GM23338 (cell line): ENCODE measurements around the gene PRDM1. TPM values are rescaled to one million over a fixed set of nuclear protein-coding genes. Genes with fewer than 3 reads are reported as not detected.

Experiments
- ATAC-seq: fragments of 200-7000 bp; cut with Tn5 transposase; 3 replicates; pipeline ENCODE4 v1.9.1; 2020
- DNase-seq: peaks from one replicate; pipeline ENCODE4 v3.0.0-alpha.2; 2015; ENCODE audit warnings: low spot score
- H2AFZ ChIP-seq: fragments of 200-600 bp; sonication (generic); 2 replicates; pipeline ENCODE4 v1.8.0; 2016; ENCODE audit warnings: antibody characterized with exemption, mild to moderate bottlenecking, moderate library complexity
- H3F3A ChIP-seq: fragments of 200-600 bp; sonication (generic); replicated peaks from 2 replicates; pipeline ENCODE4 v1.8.0; 2017; ENCODE audit warnings: antibody characterized with exemption, mixed run types, low read depth
- H3K27ac ChIP-seq: fragments of 200-600 bp; sonication (generic); 2 replicates; pipeline ENCODE4 v1.6.1; 2016; ENCODE audit warnings: low read depth
- H3K27me3 ChIP-seq: fragments of 200-600 bp; sonication (generic); 2 replicates; pipeline ENCODE4 v1.8.0; 2016; ENCODE audit warnings: mild to moderate bottlenecking, mixed run types, moderate library complexity; ENCODE audit not compliant: insufficient read depth
- H3K36me3 ChIP-seq: fragments of 200-600 bp; sonication (generic); 2 replicates; pipeline ENCODE4 v1.8.0; 2016; ENCODE audit warnings: mild to moderate bottlenecking; ENCODE audit not compliant: insufficient read depth
- H3K4me1 ChIP-seq: fragments of 200-600 bp; sonication (generic); 2 replicates; pipeline ENCODE4 v1.8.0; 2016; ENCODE audit warnings: mild to moderate bottlenecking, moderate library complexity; ENCODE audit not compliant: insufficient read depth
- H3K4me2 ChIP-seq: fragments of 200-600 bp; sonication (generic); 2 replicates; pipeline ENCODE4 v1.7.1; 2017; ENCODE audit warnings: mixed run types
- H3K4me3 ChIP-seq: fragments of 200-600 bp; sonication (generic); 2 replicates; pipeline ENCODE4 v1.6.1; 2016; ENCODE audit warnings: mixed run types
- H3K79me2 ChIP-seq: fragments of 200-600 bp; sonication (generic); replicated peaks from 2 replicates; pipeline ENCODE4 v1.8.0; 2017; ENCODE audit warnings: mild to moderate bottlenecking; ENCODE audit not compliant: insufficient read depth
- H3K9me2 ChIP-seq: fragments of 200-600 bp; sonication (generic); 2 replicates; pipeline ENCODE4 v1.8.0; 2017; ENCODE audit not compliant: insufficient read depth
- H4K20me1 ChIP-seq: fragments of 200-600 bp; sonication (generic); replicated peaks from 2 replicates; pipeline ENCODE4 v1.8.0; 2017; ENCODE audit warnings: mild to moderate bottlenecking; ENCODE audit not compliant: insufficient read depth
- H3K27ac Mint-ChIP-seq: 2 replicates; pipeline ENCODE4 v1.8.0; 2020; ENCODE audit warnings: inconsistent platforms, mild to moderate bottlenecking, moderate library complexity, mixed read lengths
- H3K27me3 Mint-ChIP-seq: 3 replicates; pipeline ENCODE4 v1.8.0; 2022; ENCODE audit warnings: low read depth, mild to moderate bottlenecking, moderate library complexity, mixed read lengths, inconsistent platforms; ENCODE audit not compliant: insufficient read depth, poor library complexity
- H3K36me3 Mint-ChIP-seq: 3 replicates; pipeline ENCODE4 v1.8.0; 2021; ENCODE audit warnings: low read depth, mild to moderate bottlenecking, inconsistent platforms, moderate library complexity, mixed read lengths
- H3K4me1 Mint-ChIP-seq: 3 replicates; pipeline ENCODE4 v1.8.0; 2020; ENCODE audit warnings: mild to moderate bottlenecking, inconsistent platforms, mixed read lengths
- H3K4me3 Mint-ChIP-seq: 3 replicates; pipeline ENCODE4 v1.8.0; 2021; ENCODE audit warnings: moderate library complexity, mild to moderate bottlenecking, inconsistent platforms, mixed read lengths
- H3K9me3 Mint-ChIP-seq: 3 replicates; pipeline ENCODE4 v1.8.0; 2020; ENCODE audit warnings: moderate library complexity, mild to moderate bottlenecking, inconsistent platforms, mixed read lengths
- CREB1 ChIP-seq: fragments of 250-450 bp; sonication (Bioruptor Pico); IDR thresholded peaks from 2 replicates; pipeline ENCODE4 v1.5.0; 2020; ENCODE audit warnings: low read depth, mild to moderate bottlenecking, moderate library complexity
- EZH2 ChIP-seq: fragments of 200-600 bp; sonication (generic); IDR thresholded peaks from one replicate; pipeline ENCODE4 v1.8.0; 2017; ENCODE audit warnings: antibody characterized with exemption, mild to moderate bottlenecking, low read depth; ENCODE audit not compliant: unreplicated experiment
- EZH2phosphoT487 ChIP-seq: fragments of 200-600 bp; sonication (generic); IDR thresholded peaks from one replicate; pipeline ENCODE4 v1.8.1; 2018; ENCODE audit warnings: antibody characterized with exemption; ENCODE audit not compliant: unreplicated experiment
- JUNB ChIP-seq: IDR thresholded peaks from one replicate; pipeline ENCODE4 v1.6.1; 2016; ENCODE audit warnings: antibody characterized with exemption; ENCODE audit not compliant: unreplicated experiment
- NANOG ChIP-seq: IDR thresholded peaks from 2 replicates; pipeline ENCODE4 v1.6.1; 2016; ENCODE audit warnings: antibody characterized with exemption, borderline replicate concordance
- POLR2AphosphoS5 ChIP-seq: IDR thresholded peaks from 2 replicates; pipeline ENCODE4 v1.6.1; 2016; ENCODE audit warnings: antibody characterized with exemption, low read depth
- STAT1 ChIP-seq: IDR thresholded peaks from one replicate; pipeline ENCODE4 v1.6.1; 2016; ENCODE audit warnings: antibody characterized with exemption; ENCODE audit not compliant: unreplicated experiment
- ZNF114 ChIP-seq: fragments of 250-450 bp; sonication (Bioruptor Pico); IDR thresholded peaks from 2 replicates; pipeline ENCODE4 v1.5.0; 2020; ENCODE audit warnings: mild to moderate bottlenecking, moderate library complexity
- ZNF331 ChIP-seq: fragments of 250-450 bp; sonication (Bioruptor Pico); IDR thresholded peaks from 2 replicates; pipeline ENCODE4 v1.5.0; 2020; ENCODE audit warnings: low read depth, mild to moderate bottlenecking, moderate library complexity
- polyA plus RNA-seq: library from polyadenylated mRNA; unstranded; fragments of >200 nt; fragmentation: Nextera tagmentation; extraction: Ambion mirVana; gene quantifications from 2 replicates; pipeline ENCODE4 v1.2.1, GENCODE V29; 2016
- total RNA-seq: library from RNA; depleted of rRNA; stranded (reverse); fragments of >200 nt; shearing (Covaris generic); gene quantifications from 2 replicates; pipeline ENCODE4 v1.2.3, GENCODE V29; 2014
- TF ChIP-seq, protein P1 (sequence below): fragments of 250-450 bp; sonication (Bioruptor Pico); IDR thresholded peaks from 2 replicates; pipeline ENCODE4 v1.5.0; 2020; ENCODE audit warnings: mild to moderate bottlenecking, moderate library complexity
- TF ChIP-seq, protein P2 (sequence below), 2 experiments: fragments of 200-600 bp in 1 of 2; sonication (generic) in 1 of 2; conservative IDR thresholded peaks; 2 replicates each; pipeline versions ENCODE4 v1.5.1 to v1.6.1; 2016 to 2017; ENCODE audit warnings: antibody characterized with exemption in 2 of 2, low read depth in 2 of 2, mild to moderate bottlenecking in 2 of 2, moderate library complexity in 1 of 2

PRDM1 gene
- total and polyA plus RNA-seq, 2 experiments from 2014 or later: 0.65 to 0.73 TPM

DNA sequence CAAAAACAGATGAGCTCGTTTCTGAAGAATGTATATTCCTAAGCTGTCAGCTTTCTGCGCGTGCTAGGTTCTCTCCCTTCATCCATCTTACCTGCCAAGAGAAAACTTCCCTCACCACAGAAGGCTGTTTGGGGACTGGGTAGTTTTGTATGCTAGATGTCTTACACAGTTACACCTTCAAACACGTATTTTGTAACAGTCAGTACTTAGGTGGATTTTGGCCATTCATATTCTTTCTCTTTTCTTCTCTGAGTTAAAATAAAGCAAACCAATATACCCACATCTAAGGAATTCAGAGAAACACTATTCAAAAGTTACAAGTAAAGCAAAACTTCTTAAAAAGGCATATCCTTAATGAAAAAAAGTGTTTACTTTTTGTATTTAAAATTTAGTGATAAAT is 35.6 kb upstream of the PRDM1 start (continued):
- TF ChIP-seq, protein P1, sequence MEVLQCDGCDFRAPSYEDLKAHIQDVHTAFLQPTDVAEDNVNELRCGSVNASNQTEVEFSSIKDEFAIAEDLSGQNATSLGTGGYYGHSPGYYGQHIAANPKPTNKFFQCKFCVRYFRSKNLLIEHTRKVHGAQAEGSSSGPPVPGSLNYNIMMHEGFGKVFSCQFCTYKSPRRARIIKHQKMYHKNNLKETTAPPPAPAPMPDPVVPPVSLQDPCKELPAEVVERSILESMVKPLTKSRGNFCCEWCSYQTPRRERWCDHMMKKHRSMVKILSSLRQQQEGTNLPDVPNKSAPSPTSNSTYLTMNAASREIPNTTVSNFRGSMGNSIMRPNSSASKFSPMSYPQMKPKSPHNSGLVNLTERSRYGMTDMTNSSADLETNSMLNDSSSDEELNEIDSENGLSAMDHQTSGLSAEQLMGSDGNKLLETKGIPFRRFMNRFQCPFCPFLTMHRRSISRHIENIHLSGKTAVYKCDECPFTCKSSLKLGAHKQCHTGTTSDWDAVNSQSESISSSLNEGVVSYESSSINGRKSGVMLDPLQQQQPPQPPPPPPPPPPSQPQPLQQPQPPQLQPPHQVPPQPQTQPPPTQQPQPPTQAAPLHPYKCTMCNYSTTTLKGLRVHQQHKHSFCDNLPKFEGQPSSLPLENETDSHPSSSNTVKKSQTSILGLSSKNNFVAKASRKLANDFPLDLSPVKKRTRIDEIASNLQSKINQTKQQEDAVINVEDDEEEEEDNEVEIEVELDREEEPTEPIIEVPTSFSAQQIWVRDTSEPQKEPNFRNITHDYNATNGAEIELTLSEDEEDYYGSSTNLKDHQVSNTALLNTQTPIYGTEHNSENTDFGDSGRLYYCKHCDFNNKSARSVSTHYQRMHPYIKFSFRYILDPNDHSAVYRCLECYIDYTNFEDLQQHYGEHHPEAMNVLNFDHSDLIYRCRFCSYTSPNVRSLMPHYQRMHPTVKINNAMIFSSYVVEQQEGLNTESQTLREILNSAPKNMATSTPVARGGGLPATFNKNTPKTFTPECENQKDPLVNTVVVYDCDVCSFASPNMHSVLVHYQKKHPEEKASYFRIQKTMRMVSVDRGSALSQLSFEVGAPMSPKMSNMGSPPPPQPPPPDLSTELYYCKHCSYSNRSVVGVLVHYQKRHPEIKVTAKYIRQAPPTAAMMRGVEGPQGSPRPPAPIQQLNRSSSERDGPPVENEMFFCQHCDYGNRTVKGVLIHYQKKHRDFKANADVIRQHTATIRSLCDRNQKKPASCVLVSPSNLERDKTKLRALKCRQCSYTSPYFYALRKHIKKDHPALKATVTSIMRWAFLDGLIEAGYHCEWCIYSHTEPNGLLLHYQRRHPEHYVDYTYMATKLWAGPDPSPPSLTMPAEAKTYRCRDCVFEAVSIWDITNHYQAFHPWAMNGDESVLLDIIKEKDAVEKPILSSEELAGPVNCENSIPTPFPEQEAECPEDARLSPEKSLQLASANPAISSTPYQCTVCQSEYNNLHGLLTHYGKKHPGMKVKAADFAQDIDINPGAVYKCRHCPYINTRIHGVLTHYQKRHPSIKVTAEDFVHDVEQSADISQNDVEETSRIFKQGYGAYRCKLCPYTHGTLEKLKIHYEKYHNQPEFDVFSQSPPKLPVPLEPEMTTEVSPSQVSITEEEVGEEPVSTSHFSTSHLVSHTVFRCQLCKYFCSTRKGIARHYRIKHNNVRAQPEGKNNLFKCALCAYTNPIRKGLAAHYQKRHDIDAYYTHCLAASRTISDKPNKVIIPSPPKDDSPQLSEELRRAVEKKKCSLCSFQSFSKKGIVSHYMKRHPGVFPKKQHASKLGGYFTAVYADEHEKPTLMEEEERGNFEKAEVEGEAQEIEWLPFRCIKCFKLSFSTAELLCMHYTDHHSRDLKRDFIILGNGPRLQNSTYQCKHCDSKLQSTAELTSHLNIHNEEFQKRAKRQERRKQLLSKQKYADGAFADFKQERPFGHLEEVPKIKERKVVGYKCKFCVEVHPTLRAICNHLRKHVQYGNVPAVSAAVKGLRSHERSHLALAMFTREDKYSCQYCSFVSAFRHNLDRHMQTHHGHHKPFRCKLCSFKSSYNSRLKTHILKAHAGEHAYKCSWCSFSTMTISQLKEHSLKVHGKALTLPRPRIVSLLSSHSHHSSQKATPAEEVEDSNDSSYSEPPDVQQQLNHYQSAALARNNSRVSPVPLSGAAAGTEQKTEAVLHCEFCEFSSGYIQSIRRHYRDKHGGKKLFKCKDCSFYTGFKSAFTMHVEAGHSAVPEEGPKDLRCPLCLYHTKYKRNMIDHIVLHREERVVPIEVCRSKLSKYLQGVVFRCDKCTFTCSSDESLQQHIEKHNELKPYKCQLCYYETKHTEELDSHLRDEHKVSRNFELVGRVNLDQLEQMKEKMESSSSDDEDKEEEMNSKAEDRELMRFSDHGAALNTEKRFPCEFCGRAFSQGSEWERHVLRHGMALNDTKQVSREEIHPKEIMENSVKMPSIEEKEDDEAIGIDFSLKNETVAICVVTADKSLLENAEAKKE: no peak
- TF ChIP-seq POLR2AphosphoS5: no peak
- TF ChIP-seq CREB1 (CRISPR knock-in tag): no peak
- no peak for TF ChIP-seq STAT1
- no peak for TF ChIP-seq ZNF114 (CRISPR knock-in tag)
- TF ChIP-seq, protein P2, sequence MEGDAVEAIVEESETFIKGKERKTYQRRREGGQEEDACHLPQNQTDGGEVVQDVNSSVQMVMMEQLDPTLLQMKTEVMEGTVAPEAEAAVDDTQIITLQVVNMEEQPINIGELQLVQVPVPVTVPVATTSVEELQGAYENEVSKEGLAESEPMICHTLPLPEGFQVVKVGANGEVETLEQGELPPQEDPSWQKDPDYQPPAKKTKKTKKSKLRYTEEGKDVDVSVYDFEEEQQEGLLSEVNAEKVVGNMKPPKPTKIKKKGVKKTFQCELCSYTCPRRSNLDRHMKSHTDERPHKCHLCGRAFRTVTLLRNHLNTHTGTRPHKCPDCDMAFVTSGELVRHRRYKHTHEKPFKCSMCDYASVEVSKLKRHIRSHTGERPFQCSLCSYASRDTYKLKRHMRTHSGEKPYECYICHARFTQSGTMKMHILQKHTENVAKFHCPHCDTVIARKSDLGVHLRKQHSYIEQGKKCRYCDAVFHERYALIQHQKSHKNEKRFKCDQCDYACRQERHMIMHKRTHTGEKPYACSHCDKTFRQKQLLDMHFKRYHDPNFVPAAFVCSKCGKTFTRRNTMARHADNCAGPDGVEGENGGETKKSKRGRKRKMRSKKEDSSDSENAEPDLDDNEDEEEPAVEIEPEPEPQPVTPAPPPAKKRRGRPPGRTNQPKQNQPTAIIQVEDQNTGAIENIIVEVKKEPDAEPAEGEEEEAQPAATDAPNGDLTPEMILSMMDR (conservative IDR thresholded peaks at IDR 0.05; ENCODE audit: low read depth in 2 of 2): no peak

DNA sequence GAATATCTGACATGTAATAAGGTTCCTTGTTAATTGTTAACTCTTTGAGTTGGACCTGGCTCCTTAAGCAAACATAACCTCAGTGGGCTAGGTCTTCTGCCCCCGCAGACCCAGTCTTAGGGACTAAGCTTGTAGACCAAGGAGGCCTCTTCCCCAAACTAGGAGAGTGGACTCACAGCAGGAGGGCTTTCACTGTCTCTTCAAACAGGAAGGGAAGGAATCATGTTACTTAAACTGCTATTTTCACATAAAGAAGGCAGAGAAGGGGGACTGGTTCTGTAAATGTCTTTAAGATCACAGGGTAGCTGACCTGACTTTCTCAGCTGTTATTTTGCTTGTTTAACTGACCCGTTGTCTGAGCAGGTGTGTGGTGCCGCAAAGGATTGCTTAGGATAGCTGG is 34.9 kb upstream of the PRDM1 start:
- Mint-ChIP-seq H3K27me3 (peaks cover 3% of the 10 kb centered on the region), H3K4me3 (peak overlapping the region; percentile 53), H3K36me3 (no peaks in the 10 kb centered on the region), H3K27ac (no peak overlapping the region), H3K9me3 (no peaks in the 10 kb centered on the region), H3K4me1 (peaks cover 30% of the 10 kb centered on the region)
- Histone ChIP-seq H3F3A (no peaks in the 10 kb centered on the region), H3K27ac (no peak overlapping the region), H3K9me2 (no peaks in the 10 kb centered on the region), H3K36me3 (no peaks in the 10 kb centered on the region), H3K4me3 (no peak overlapping the region), H3K4me2 (peak overlapping the region; percentile 15), H3K79me2 (no peaks in the 10 kb centered on the region), H4K20me1 (no peaks in the 10 kb centered on the region), H2AFZ (no peak overlapping the region), H3K4me1 (peaks cover 23% of the 10 kb centered on the region), H3K27me3 (peaks cover 9% of the 10 kb centered on the region; the same call in 1 of the 2 replicates)
- peak; percentile 89 for ATAC-seq
- peak; percentile 93 for DNase-seq
- TF ChIP-seq JUNB (no peak), ZNF331 (no peak), EZH2phosphoT487 (no peak), EZH2 (no peak), NANOG (peak; percentile 7; the same call in 1 of the 2 replicates)
- TF ChIP-seq, protein P2 (conservative IDR thresholded peaks at IDR 0.05; ENCODE audit: low read depth in 2 of 2): no peak
